ENCODE results near the gene PSEN1.
"Not testable (repeated sequence)": the region's sequence is repeated elsewhere in the genome, so short reads cannot be mapped to it uniquely, and the experiment has no call there.

PSEN1 gene

DNA sequence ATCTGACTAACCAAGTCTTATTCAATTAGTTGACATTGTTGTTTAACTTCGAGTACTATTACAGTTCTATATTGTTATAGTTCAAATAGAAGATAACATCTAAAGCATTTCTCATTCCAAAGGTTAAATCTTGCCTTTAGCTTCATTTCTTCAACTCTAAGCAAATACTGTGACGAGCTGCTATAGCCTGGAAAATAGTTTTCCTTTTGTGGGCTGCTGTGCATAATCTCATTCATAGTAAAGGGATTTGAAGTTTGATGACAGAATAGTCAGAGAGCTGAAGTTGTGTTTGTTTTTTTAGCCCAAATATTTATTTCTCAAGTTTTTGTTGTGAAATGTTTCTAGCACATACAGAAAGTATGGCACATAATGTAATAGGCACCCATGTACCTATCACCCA lies 13.4 kb downstream of the PSEN1 start:
- Histone ChIP-seq H3K27ac (ENCODE audit: low read depth, low read length) (no peak overlapping the region), H3K9me3 (ENCODE audit: control insufficient read depth in 1 of 2, low read length in 2 of 2) (no peaks in the 10 kb centered on the region), H3K4me1 (ENCODE audit: control insufficient read depth in 1 of 2, insufficient read depth in 2 of 2, low read length in 2 of 2) (peaks cover 0 to 3% of the 10 kb centered on the region in 2 donors), H3K27me3 (ENCODE audit: control insufficient read depth in 1 of 2, insufficient read depth in 2 of 2, low read length in 2 of 2) (no peaks in the 10 kb centered on the region), H3K4me3 (ENCODE audit: low read depth in 1 of 2, low read length in 2 of 2) (no peak overlapping the region), H3K36me3 (ENCODE audit: control insufficient read depth in 1 of 2, insufficient read depth in 2 of 2, low read length in 2 of 2) (peaks cover 16 to 44% of the 10 kb centered on the region in 2 donors), H3K9ac (ENCODE audit: low read depth in 1 of 2, low read length in 2 of 2) (no peak overlapping the region)

GRCh38 chr14:73153272-73153671 lies 17.0 kb downstream of the PSEN1 start:
- Histone ChIP-seq H3K4me1 (ENCODE audit: control insufficient read depth in 1 of 2, insufficient read depth in 2 of 2, low read length in 2 of 2) (peaks cover 0 to 3% of the 10 kb centered on the region in 2 donors), H3K27ac (ENCODE audit: low read depth, low read length) (no peak overlapping the region), H3K27me3 (ENCODE audit: control insufficient read depth in 1 of 2, insufficient read depth in 2 of 2, low read length in 2 of 2) (no peaks in the 10 kb centered on the region), H3K9ac (ENCODE audit: low read depth in 1 of 2, low read length in 2 of 2) (no peak overlapping the region), H3K4me3 (ENCODE audit: low read depth in 1 of 2, low read length in 2 of 2) (no peak overlapping the region), H3K9me3 (ENCODE audit: control insufficient read depth in 1 of 2, low read length in 2 of 2) (no peaks in the 10 kb centered on the region), H3K36me3 (ENCODE audit: control insufficient read depth in 1 of 2, insufficient read depth in 2 of 2, low read length in 2 of 2) (peaks cover 12 to 62% of the 10 kb centered on the region in 2 donors)

- Histone ChIP-seq H3K4me1 (ENCODE audit: control insufficient read depth in 1 of 2, insufficient read depth in 2 of 2, low read length in 2 of 2) (peaks cover 0 to 4% of the 10 kb centered on the region in 2 donors), H3K27ac (ENCODE audit: low read depth, low read length) (no peak overlapping the region), H3K27me3 (ENCODE audit: control insufficient read depth in 1 of 2, insufficient read depth in 2 of 2, low read length in 2 of 2) (no peaks in the 10 kb centered on the region), H3K36me3 (ENCODE audit: control insufficient read depth in 1 of 2, insufficient read depth in 2 of 2, low read length in 2 of 2) (peaks cover 11 to 59% of the 10 kb centered on the region in 2 donors), H3K9ac (ENCODE audit: low read depth in 1 of 2, low read length in 2 of 2) (no peak overlapping the region), H3K4me3 (ENCODE audit: low read depth in 1 of 2, low read length in 2 of 2) (no peak overlapping the region), H3K9me3 (ENCODE audit: control insufficient read depth in 1 of 2, low read length in 2 of 2) (no peaks in the 10 kb centered on the region)
Observed at GRCh38 chr14:73162251-73162650, 25.9 kb downstream of the PSEN1 start.

DNA sequence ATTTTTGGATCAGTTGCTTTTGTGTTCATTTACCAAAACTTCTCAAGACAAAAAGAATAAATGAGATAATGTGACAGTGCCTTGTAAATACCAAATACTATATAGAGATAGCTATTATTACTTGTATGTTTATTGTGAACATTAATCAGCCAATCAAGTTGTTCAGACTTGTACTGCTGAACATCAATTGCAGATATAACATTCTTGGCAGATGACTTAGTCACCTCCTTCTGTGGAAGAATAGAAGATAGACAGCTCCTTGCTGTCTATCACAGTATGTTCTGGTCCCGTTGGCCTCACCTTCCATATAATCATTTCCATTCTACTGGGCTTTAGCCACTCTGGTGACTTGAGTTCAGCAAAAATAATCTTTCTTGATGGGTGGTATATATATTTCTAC lies 30.1 kb downstream of the PSEN1 start:
- H3K4me1 ChIP-seq (ENCODE audit: control insufficient read depth in 1 of 2, insufficient read depth in 2 of 2, low read length in 2 of 2) = peaks cover 0 to 8% of the 10 kb centered on the region in 2 donors
- no peaks in the 10 kb centered on the region for H3K9me3 ChIP-seq (ENCODE audit: control insufficient read depth in 1 of 2, low read length in 2 of 2)
- no peaks in the 10 kb centered on the region for H3K27me3 ChIP-seq (ENCODE audit: control insufficient read depth in 1 of 2, insufficient read depth in 2 of 2, low read length in 2 of 2)
- H3K36me3 ChIP-seq (ENCODE audit: control insufficient read depth in 1 of 2, insufficient read depth in 2 of 2, low read length in 2 of 2) = peaks cover 24 to 63% of the 10 kb centered on the region in 2 donors
- H3K4me3 ChIP-seq (ENCODE audit: low read depth in 1 of 2, low read length in 2 of 2) = no peak overlapping the region
- H3K9ac ChIP-seq (ENCODE audit: low read depth in 1 of 2, low read length in 2 of 2) = no peak overlapping the region
- H3K27ac ChIP-seq (ENCODE audit: low read depth, low read length) = no peak overlapping the region

- peaks cover 26 to 68% of the 10 kb centered on the region in 2 donors for H3K36me3 ChIP-seq (ENCODE audit: control insufficient read depth in 1 of 2, insufficient read depth in 2 of 2, low read length in 2 of 2)
- H3K4me3 ChIP-seq (ENCODE audit: low read depth in 1 of 2, low read length in 2 of 2) = no peak overlapping the region
- no peaks in the 10 kb centered on the region for H3K27me3 ChIP-seq (ENCODE audit: control insufficient read depth in 1 of 2, insufficient read depth in 2 of 2, low read length in 2 of 2)
- H3K9ac ChIP-seq (ENCODE audit: low read depth in 1 of 2, low read length in 2 of 2) = no peak overlapping the region
- no peak overlapping the region for H3K27ac ChIP-seq (ENCODE audit: low read depth, low read length)
- no peaks in the 10 kb centered on the region for H3K9me3 ChIP-seq (ENCODE audit: control insufficient read depth in 1 of 2, low read length in 2 of 2)
- H3K4me1 ChIP-seq (ENCODE audit: control insufficient read depth in 1 of 2, insufficient read depth in 2 of 2, low read length in 2 of 2) = peaks cover 0 to 8% of the 10 kb centered on the region in 2 donors
Observed at GRCh38 chr14:73167727-73168126, 31.4 kb downstream of the PSEN1 start.

GRCh38 chr14:73168274-73168673 lies 32.0 kb downstream of the PSEN1 start:
- Histone ChIP-seq H3K4me3 (ENCODE audit: low read depth in 1 of 2, low read length in 2 of 2) (no peak overlapping the region), H3K27me3 (ENCODE audit: control insufficient read depth in 1 of 2, insufficient read depth in 2 of 2, low read length in 2 of 2) (no peaks in the 10 kb centered on the region), H3K4me1 (ENCODE audit: control insufficient read depth in 1 of 2, insufficient read depth in 2 of 2, low read length in 2 of 2) (peaks cover 0 to 8% of the 10 kb centered on the region in 2 donors), H3K27ac (ENCODE audit: low read depth, low read length) (no peak overlapping the region), H3K9me3 (ENCODE audit: control insufficient read depth in 1 of 2, low read length in 2 of 2) (no peaks in the 10 kb centered on the region), H3K36me3 (ENCODE audit: control insufficient read depth in 1 of 2, insufficient read depth in 2 of 2, low read length in 2 of 2) (peaks cover 28 to 67% of the 10 kb centered on the region in 2 donors), H3K9ac (ENCODE audit: low read depth in 1 of 2, low read length in 2 of 2) (no peak overlapping the region)

GRCh38 chr14:73168691-73169090 lies 32.4 kb downstream of the PSEN1 start:
- Histone ChIP-seq H3K9me3 (ENCODE audit: control insufficient read depth in 1 of 2, low read length in 2 of 2) (no peaks in the 10 kb centered on the region), H3K4me3 (ENCODE audit: low read depth in 1 of 2, low read length in 2 of 2) (no peak overlapping the region), H3K4me1 (ENCODE audit: control insufficient read depth in 1 of 2, insufficient read depth in 2 of 2, low read length in 2 of 2) (peaks cover 0 to 8% of the 10 kb centered on the region in 2 donors), H3K36me3 (ENCODE audit: control insufficient read depth in 1 of 2, insufficient read depth in 2 of 2, low read length in 2 of 2) (peaks cover 33 to 67% of the 10 kb centered on the region in 2 donors), H3K27ac (ENCODE audit: low read depth, low read length) (no peak overlapping the region), H3K9ac (ENCODE audit: low read depth in 1 of 2, low read length in 2 of 2) (no peak overlapping the region), H3K27me3 (ENCODE audit: control insufficient read depth in 1 of 2, insufficient read depth in 2 of 2, low read length in 2 of 2) (no peaks in the 10 kb centered on the region)

DNA sequence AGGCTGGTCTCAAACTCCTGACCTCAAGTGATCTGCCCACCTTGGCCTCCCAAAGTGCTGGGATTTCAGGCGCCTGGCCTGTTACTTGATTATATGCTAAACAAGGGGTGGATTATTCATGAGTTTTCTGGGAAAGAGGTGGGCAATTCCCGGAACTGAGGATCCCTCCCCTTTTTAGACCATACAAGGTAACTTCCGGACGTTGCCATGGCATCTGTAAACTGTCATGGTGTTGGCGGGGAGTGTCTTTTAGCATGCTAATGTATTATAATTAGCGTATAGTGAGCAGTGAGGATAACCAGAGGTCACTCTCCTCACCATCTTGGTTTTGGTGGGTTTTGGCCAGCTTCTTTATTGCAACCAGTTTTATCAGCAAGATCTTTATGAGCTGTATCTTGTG lies 33.5 kb downstream of the PSEN1 start:
- not testable (repeated sequence) for H3K4me1 ChIP-seq (ENCODE audit: control insufficient read depth in 1 of 2, insufficient read depth in 2 of 2, low read length in 2 of 2); H3K27ac ChIP-seq (ENCODE audit: low read depth, low read length); H3K27me3 ChIP-seq (ENCODE audit: control insufficient read depth in 1 of 2, insufficient read depth in 2 of 2, low read length in 2 of 2); H3K9ac ChIP-seq (ENCODE audit: low read depth in 1 of 2, low read length in 2 of 2); H3K9me3 ChIP-seq (ENCODE audit: control insufficient read depth in 1 of 2, low read length in 2 of 2); H3K4me3 ChIP-seq (ENCODE audit: low read depth in 1 of 2, low read length in 2 of 2)
- H3K36me3 ChIP-seq (ENCODE audit: control insufficient read depth in 1 of 2, insufficient read depth in 2 of 2, low read length in 2 of 2) = peaks cover 33 to 73% of the 10 kb centered on the region in 2 donors

DNA sequence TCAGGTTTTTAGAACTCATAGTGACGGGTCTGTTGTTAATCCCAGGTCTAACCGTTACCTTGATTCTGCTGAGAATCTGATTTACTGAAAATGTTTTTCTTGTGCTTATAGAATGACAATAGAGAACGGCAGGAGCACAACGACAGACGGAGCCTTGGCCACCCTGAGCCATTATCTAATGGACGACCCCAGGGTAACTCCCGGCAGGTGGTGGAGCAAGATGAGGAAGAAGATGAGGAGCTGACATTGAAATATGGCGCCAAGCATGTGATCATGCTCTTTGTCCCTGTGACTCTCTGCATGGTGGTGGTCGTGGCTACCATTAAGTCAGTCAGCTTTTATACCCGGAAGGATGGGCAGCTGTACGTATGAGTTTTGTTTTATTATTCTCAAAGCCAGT lies 34.4 kb downstream of the PSEN1 start:
- H3K9ac ChIP-seq (ENCODE audit: low read depth in 1 of 2, low read length in 2 of 2) = no peak overlapping the region
- no peak overlapping the region for H3K27ac ChIP-seq (ENCODE audit: low read depth, low read length)
- H3K9me3 ChIP-seq (ENCODE audit: control insufficient read depth in 1 of 2, low read length in 2 of 2) = no peaks in the 10 kb centered on the region
- H3K27me3 ChIP-seq (ENCODE audit: control insufficient read depth in 1 of 2, insufficient read depth in 2 of 2, low read length in 2 of 2) = no peaks in the 10 kb centered on the region
- peaks cover 0 to 8% of the 10 kb centered on the region in 2 donors for H3K4me1 ChIP-seq (ENCODE audit: control insufficient read depth in 1 of 2, insufficient read depth in 2 of 2, low read length in 2 of 2)
- peaks cover 33 to 73% of the 10 kb centered on the region in 2 donors for H3K36me3 ChIP-seq (ENCODE audit: control insufficient read depth in 1 of 2, insufficient read depth in 2 of 2, low read length in 2 of 2)
- no peak overlapping the region for H3K4me3 ChIP-seq (ENCODE audit: low read depth in 1 of 2, low read length in 2 of 2)

GRCh38 chr14:73172500-73172899 lies 36.2 kb downstream of the PSEN1 start:
- peaks cover 0 to 1% of the 10 kb centered on the region in 2 donors for H3K4me1 ChIP-seq (ENCODE audit: control insufficient read depth in 1 of 2, insufficient read depth in 2 of 2, low read length in 2 of 2)
- no peaks in the 10 kb centered on the region for H3K27me3 ChIP-seq (ENCODE audit: control insufficient read depth in 1 of 2, insufficient read depth in 2 of 2, low read length in 2 of 2)
- no peak overlapping the region for H3K27ac ChIP-seq (ENCODE audit: low read depth, low read length)
- H3K4me3 ChIP-seq (ENCODE audit: low read depth in 1 of 2, low read length in 2 of 2) = no peak overlapping the region
- H3K9ac ChIP-seq (ENCODE audit: low read depth in 1 of 2, low read length in 2 of 2) = no peak overlapping the region
- peaks cover 41 to 76% of the 10 kb centered on the region in 2 donors for H3K36me3 ChIP-seq (ENCODE audit: control insufficient read depth in 1 of 2, insufficient read depth in 2 of 2, low read length in 2 of 2)
- H3K9me3 ChIP-seq (ENCODE audit: control insufficient read depth in 1 of 2, low read length in 2 of 2) = no peaks in the 10 kb centered on the region

All from duodenal mucosa (tissue), 2 donors.